SK-N-SH treated with all-trans-retinoic acid at 6 μM for 48 hours (cell line): ENCODE results near the gene MRPL40.

ENCODE experiments used
- CREB5 ChIP-seq: fragments of 250-450 bp; sonication (Bioruptor Pico); IDR thresholded peaks from 2 replicates; pipeline ENCODE4 v1.5.1; 2020; ENCODE audit warnings: low read depth, mild to moderate bottlenecking, moderate library complexity
- GLIS3 ChIP-seq: fragments of 250-450 bp; sonication (Bioruptor Pico); IDR thresholded peaks from 2 replicates; pipeline ENCODE4 v1.5.0; 2020; ENCODE audit warnings: mild to moderate bottlenecking, moderate library complexity
- OSR1 ChIP-seq: fragments of 250-450 bp; sonication (Bioruptor Pico); IDR thresholded peaks from 2 replicates; pipeline ENCODE4 v1.8.0; 2022; ENCODE audit warnings: moderate library complexity, mild to moderate bottlenecking, inconsistent platforms
- PATZ1 ChIP-seq: fragments of 250-450 bp; sonication (Bioruptor Pico); IDR thresholded peaks from 2 replicates; pipeline ENCODE4 v1.8.0; 2020; ENCODE audit warnings: mild to moderate bottlenecking, moderate library complexity, borderline replicate concordance
- POU6F1 ChIP-seq: fragments of 250-450 bp; sonication (Bioruptor Pico); IDR thresholded peaks from 2 replicates; pipeline ENCODE4 v1.8.0; 2021; ENCODE audit warnings: low read depth, mild to moderate bottlenecking, moderate library complexity, borderline replicate concordance
- RARB ChIP-seq: fragments of 250-450 bp; sonication (Bioruptor Pico); IDR thresholded peaks from 2 replicates; pipeline ENCODE4 v1.8.0; 2021; ENCODE audit warnings: mild to moderate bottlenecking, moderate library complexity
- SNAI2 ChIP-seq: fragments of 250-450 bp; sonication (Bioruptor Pico); IDR thresholded peaks from 2 replicates; pipeline ENCODE4 v1.5.0; 2020; ENCODE audit warnings: mild to moderate bottlenecking, moderate library complexity
- TCF4 ChIP-seq: fragments of 250-450 bp; sonication (Bioruptor Pico); IDR thresholded peaks from 2 replicates; pipeline ENCODE4 v1.8.0; 2021; ENCODE audit warnings: mild to moderate bottlenecking, moderate library complexity, borderline replicate concordance
- ZFP3 ChIP-seq: fragments of 250-450 bp; sonication (Bioruptor Pico); IDR thresholded peaks from 2 replicates; pipeline ENCODE4 v1.5.0; 2020; ENCODE audit warnings: mild to moderate bottlenecking, moderate library complexity
- ZNF565 ChIP-seq: fragments of 450-650 bp; formaldehyde crosslinking; conservative IDR thresholded peaks from 2 replicates; pipeline ENCODE4 v1.5.0; 2020; ENCODE audit warnings: low read depth, mild to moderate bottlenecking, moderate library complexity
- ZNF8 ChIP-seq: fragments of 450-650 bp; formaldehyde crosslinking; IDR thresholded peaks from 2 replicates; pipeline ENCODE4 v1.5.0; 2020; ENCODE audit warnings: mild to moderate bottlenecking, moderate library complexity

GRCh38 chr22:19387575-19387974, 44.8 kb upstream of the MRPL40 start:
- no peak for TF ChIP-seq RARB (CRISPR knock-in tag)
- no peak for TF ChIP-seq CREB5
- no peak for TF ChIP-seq ZNF565
- no peak for TF ChIP-seq OSR1 (CRISPR knock-in tag)
- TF ChIP-seq POU6F1 = no peak
- TF ChIP-seq ZNF8 = no peak
- no peak for TF ChIP-seq PATZ1 (CRISPR knock-in tag)
- TF ChIP-seq ZFP3 = no peak
- TF ChIP-seq TCF4 (CRISPR knock-in tag) = no peak
- TF ChIP-seq SNAI2 (CRISPR knock-in tag) = no peak
- TF ChIP-seq GLIS3 = no peak
